H1 (cell line): Measurements from ENCODE around the gene SPRYD3. TPM values are rescaled to one million over a fixed set of nuclear protein-coding genes. Genes with fewer than 3 reads are reported as not detected.
A peak's percentile ranks its signal among the peaks of the same experiment; 100 is the strongest.

ENCODE experiments used
- CTCF ChIA-PET: fragments of 300-600 bp; sonication (Branson Sonifier 250); formaldehyde crosslinking; loops from one replicate; lab custom pipeline; 2021; ENCODE audit not compliant: partially characterized antibody; lab: Charles Lee
- POLR2A ChIA-PET: fragments of 300-600 bp; sonication (Branson Sonifier 250); formaldehyde crosslinking; loops from one replicate; lab custom pipeline; 2021; ENCODE audit warnings: inconsistent platforms; ENCODE audit not compliant: partially characterized antibody; lab: Charles Lee
- DNase-seq, 2 experiments: peaks; one replicate each; pipeline versions ENCODE4 v3.0.0 to v3.0.0-alpha.2; 2010 to 2022; ENCODE audit warnings: low spot score in 2 of 2, low read depth in 1 of 2, mixed read lengths in 1 of 2
- FAIRE-seq: peaks from 2 replicates; lab custom pipeline; 2011; peaks lifted over from hg19 to GRCh38; lab: Jason Lieb, UNC
- H2AFZ ChIP-seq: 2 replicates; pipeline ENCODE4 v1.8.1; 2012; ENCODE audit warnings: low read length, inconsistent platforms
- H2AK5ac ChIP-seq: 2 replicates; pipeline ENCODE4 v1.6.1; 2013; ENCODE audit warnings: low read depth, low read length
- H2BK120ac ChIP-seq: replicated peaks from 2 replicates; pipeline ENCODE3; 2013; ENCODE audit warnings: low read depth, low read length, inconsistent platforms
- H2BK12ac ChIP-seq: 2 replicates; pipeline ENCODE4 v1.6.1; 2013; ENCODE audit warnings: low read depth, low read length
- H2BK15ac ChIP-seq: 2 replicates; pipeline ENCODE4 v1.6.1; 2013; ENCODE audit warnings: low read length
- H2BK20ac ChIP-seq: 2 replicates; pipeline ENCODE4 v1.6.1; 2013; ENCODE audit warnings: low read length
- H2BK5ac ChIP-seq: 2 replicates; pipeline ENCODE4 v1.6.1; 2013; ENCODE audit warnings: low read depth, low read length
- H3K14ac ChIP-seq: 2 replicates; pipeline ENCODE4 v1.6.1; 2013; ENCODE audit warnings: inconsistent platforms; ENCODE audit not compliant: insufficient read length
- H3K18ac ChIP-seq: 2 replicates; pipeline ENCODE4 v1.6.1; 2013; ENCODE audit warnings: low read length; ENCODE audit errors: extremely low read depth
- H3K23ac ChIP-seq: 2 replicates; pipeline ENCODE4 v1.6.1; 2013; ENCODE audit warnings: inconsistent platforms; ENCODE audit not compliant: insufficient read length
- H3K23me2 ChIP-seq: 2 replicates; pipeline ENCODE4 v1.6.1; 2013; ENCODE audit warnings: low read depth, low read length
- H3K27ac ChIP-seq: 2 replicates; pipeline ENCODE4 v1.6.1; 2011; ENCODE audit warnings: low read depth, low read length, inconsistent platforms
- H3K27me3 ChIP-seq, 4 experiments: replicated peaks in 1 of 4; 1 replicate in 1 of 4; 2 replicates in 3 of 4; pipeline versions ENCODE4 v1.6.1 to v1.8.1; 2011 to 2013; ENCODE audit warnings: low read length in 3 of 4, mild to moderate bottlenecking in 3 of 4, inconsistent platforms in 2 of 4, mixed read lengths in 2 of 4, moderate library complexity in 1 of 4; ENCODE audit not compliant: control insufficient read depth in 3 of 4, insufficient read depth in 3 of 4; ENCODE audit errors: extremely low read depth in 1 of 4
- H3K36me3 ChIP-seq, 4 experiments: 2 replicates each; pipeline versions ENCODE4 v1.6.1 to v1.8.1; 2011 to 2013; ENCODE audit warnings: mild to moderate bottlenecking in 4 of 4, low read length in 3 of 4, moderate library complexity in 2 of 4, control low read depth in 1 of 4, inconsistent platforms in 1 of 4; ENCODE audit not compliant: insufficient read depth in 4 of 4, control insufficient read depth in 2 of 4
- H3K4ac ChIP-seq: replicated peaks from 2 replicates; pipeline ENCODE3; 2013; ENCODE audit warnings: low read length, low read depth, mixed read lengths, inconsistent platforms; ENCODE audit not compliant: insufficient read length
- H3K4me1 ChIP-seq, 4 experiments: replicated peaks in 1 of 4; 1 replicate in 1 of 4; 2 replicates in 3 of 4; pipeline versions ENCODE4 v1.6.1 to v1.8.1; 2011 to 2013; ENCODE audit warnings: low read length in 3 of 4, inconsistent platforms in 2 of 4, mixed read lengths in 1 of 4; ENCODE audit not compliant: insufficient read depth in 4 of 4, control insufficient read depth in 3 of 4
- H3K4me2 ChIP-seq, 2 experiments: 2 replicates each; pipeline versions ENCODE4 v1.6.1 to v1.8.1; 2011 to 2013; ENCODE audit warnings: low read depth in 2 of 2, low read length in 2 of 2, control low read depth in 1 of 2, inconsistent platforms in 1 of 2, mild to moderate bottlenecking in 1 of 2; ENCODE audit not compliant: insufficient read depth in 1 of 2
- H3K4me3 ChIP-seq, 4 experiments: fragments of 200-600, 300-600 bp in 1 of 4; sonication (generic), shearing (Covaris generic), sonication (Bioruptor Twin) in 1 of 4; 2 replicates each; pipeline versions ENCODE4 v1.5.1 to v1.8.1; 2011 to 2016; ENCODE audit warnings: low read length in 4 of 4, low read depth in 3 of 4, control low read depth in 2 of 4, inconsistent platforms in 2 of 4, mild to moderate bottlenecking in 2 of 4, mixed read lengths in 1 of 4, moderate library complexity in 1 of 4; ENCODE audit not compliant: insufficient read depth in 2 of 4; ENCODE audit errors: extremely low read depth in 1 of 4
- H3K56ac ChIP-seq: replicated peaks from 2 replicates; pipeline ENCODE3; 2013; ENCODE audit warnings: low read depth, mild to moderate bottlenecking, mixed read lengths, low read length, inconsistent platforms; ENCODE audit not compliant: insufficient read length
- H3K79me1 ChIP-seq: 2 replicates; pipeline ENCODE4 v1.6.1; 2013; ENCODE audit warnings: low read depth, low read length, control low read depth
- H3K79me2 ChIP-seq, 2 experiments: 2 replicates each; pipeline versions ENCODE4 v1.6.1 to v1.8.1; 2012 to 2013; ENCODE audit warnings: low read length in 2 of 2, mild to moderate bottlenecking in 2 of 2, inconsistent platforms in 1 of 2; ENCODE audit not compliant: insufficient read depth in 2 of 2, control insufficient read depth in 1 of 2
- H3K9ac ChIP-seq, 4 experiments: replicated peaks in 1 of 4; 1 replicate in 1 of 4; 2 replicates in 3 of 4; pipeline versions ENCODE4 v1.6.1 to v1.8.1; 2011 to 2013; ENCODE audit warnings: low read depth in 3 of 4, low read length in 3 of 4, control low read depth in 2 of 4, mild to moderate bottlenecking in 2 of 4, moderate library complexity in 2 of 4, inconsistent platforms in 1 of 4; ENCODE audit errors: extremely low read depth in 1 of 4
- H3K9me3 ChIP-seq, 2 experiments: 2 replicates each; pipeline versions ENCODE4 v1.6.1 to v1.8.1; 2012 to 2013; ENCODE audit warnings: mild to moderate bottlenecking in 2 of 2, moderate library complexity in 2 of 2, control low read depth in 1 of 2, inconsistent platforms in 1 of 2, low read depth in 1 of 2, low read length in 1 of 2, mixed read lengths in 1 of 2; ENCODE audit not compliant: insufficient read depth in 2 of 2
- H4K20me1 ChIP-seq, 2 experiments: replicated peaks in 1 of 2; 2 replicates each; pipeline versions ENCODE3 to v1.8.1; 2011 to 2013; ENCODE audit warnings: inconsistent platforms in 2 of 2, low read length in 2 of 2, mild to moderate bottlenecking in 1 of 2; ENCODE audit not compliant: insufficient read depth in 2 of 2, control insufficient read depth in 1 of 2
- H4K5ac ChIP-seq: 2 replicates; pipeline ENCODE4 v1.6.1; 2013; ENCODE audit warnings: low read length, low read depth, mixed read lengths, inconsistent platforms; ENCODE audit not compliant: insufficient read length
- H4K8ac ChIP-seq: 2 replicates; pipeline ENCODE4 v1.8.0; 2013; ENCODE audit warnings: mild to moderate bottlenecking, moderate library complexity, low read length, inconsistent platforms; ENCODE audit not compliant: insufficient read depth; ENCODE audit errors: extremely low read depth
- H4K91ac ChIP-seq: replicated peaks from 2 replicates; pipeline ENCODE3; 2013; ENCODE audit warnings: low read length, mixed read lengths, inconsistent platforms; ENCODE audit not compliant: insufficient read length
- ATF2 ChIP-seq: IDR thresholded peaks from 2 replicates; pipeline ENCODE4 v1.6.1; 2012; ENCODE audit warnings: low read length, inconsistent platforms
- BRCA1 ChIP-seq: IDR thresholded peaks from 2 replicates; pipeline ENCODE4 v1.6.1; 2012; ENCODE audit warnings: low read depth, low read length, improper control_type of control experiment
- E2F6 ChIP-seq: IDR thresholded peaks from 2 replicates; pipeline ENCODE4 v1.6.1; 2012; ENCODE audit warnings: inconsistent platforms
- EZH2 ChIP-seq: fragments of 200-600 bp; sonication (generic); IDR thresholded peaks from 2 replicates; pipeline ENCODE4 v1.7.1; 2012; ENCODE audit warnings: low read depth, mild to moderate bottlenecking, moderate library complexity, low read length, inconsistent platforms; ENCODE audit not compliant: severe bottlenecking
- GABPA ChIP-seq: IDR thresholded peaks from 2 replicates; pipeline ENCODE4 v1.6.1; 2011; ENCODE audit warnings: mild to moderate bottlenecking, low read length, moderate library complexity, borderline replicate concordance; ENCODE audit not compliant: insufficient read depth
- WGBS, 2 experiments: shearing (Covaris generic) in 1 of 2; methylation state at CpG; one replicate each; pipeline versions ENCODE4 v1.1.6 to v1.1.7; 2013 to 2015; ENCODE audit warnings: low lambda C conversion rate in 2 of 2, mixed read lengths in 2 of 2, inconsistent platforms in 1 of 2, low coverage in 1 of 2, missing lambda C conversion rate in 1 of 2; ENCODE audit not compliant: insufficient replicate concordance in 2 of 2, insufficient coverage in 1 of 2, insufficient read length in 1 of 2; ENCODE audit errors: extremely low coverage in 1 of 2, missing lambda C conversion rate in 1 of 2; 5-methylcytosine and 5-hydroxymethylcytosine counted together
- polyA plus RNA-seq, 7 experiments: library from polyadenylated mRNA; depleted of rRNA in 3 of 7; stranded (reverse) in 5 of 7; unstranded in 2 of 7; fragments of >200 nt in 5 of 7; fragments of 200-250 nt in 2 of 7; gene quantifications; 1 replicate in 5 of 7; 2 replicates in 1 of 7; 4 replicates in 1 of 7; pipeline versions ENCODE4 v1.2.1 to v1.2.3, GENCODE V29; 2011 to 2013; ENCODE audit warnings: missing spikeins in 2 of 7, mixed read lengths in 2 of 7
- total RNA-seq: library from RNA; stranded (reverse); fragmentation: NEBNext Ultra II Directional; extraction: Animal tissue kit (Norgen Biotek cat#: 25700); gene quantifications from 2 replicates; pipeline ENCODE4 v1.2.1, GENCODE V29; 2021

Gene SPRYD3
- total and polyA plus RNA-seq, 2 of the 8 experiments (the other 6 are each of a cell fraction or from before 2014, with no cell fraction given): 6.8 to 8.0 TPM

DNA sequence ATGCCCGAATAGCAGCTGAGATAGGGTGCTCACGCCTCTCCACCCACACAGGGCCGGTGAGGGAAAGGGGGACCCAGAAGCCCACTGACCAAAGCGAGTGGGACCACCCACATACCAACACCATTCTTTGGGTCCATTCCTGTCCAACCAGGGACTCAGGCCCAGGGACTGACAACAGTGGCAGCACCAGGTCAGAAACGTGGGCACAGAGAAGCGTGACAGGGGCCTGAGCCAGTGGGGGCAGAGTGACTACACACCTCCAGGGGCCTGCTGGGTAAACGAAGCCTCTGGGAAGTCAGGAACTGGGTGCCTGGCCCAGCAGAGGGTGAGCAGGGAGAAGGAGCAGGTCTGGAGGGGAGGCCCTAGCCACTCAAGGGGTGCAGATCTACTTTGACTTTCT lies 13.7 kb downstream of the SPRYD3 start:
- Histone ChIP-seq H4K8ac (0 out of 2 replicates have a peak overlapping the region, but pooled peaks have one; percentile 8), H3K9ac (no peak overlapping the region), H3K79me1 (no peaks in the 10 kb centered on the region), H3K14ac (no peak overlapping the region), H2BK5ac (no peak overlapping the region), H4K91ac (no peak overlapping the region), H2BK20ac (no peak overlapping the region), H3K9me3 (no peaks in the 10 kb centered on the region), H3K36me3 (no peaks in the 10 kb centered on the region), H2BK12ac (no peak overlapping the region), H3K4ac (no peak overlapping the region), H3K23me2 (no peaks in the 10 kb centered on the region), H3K27me3 (peaks cover 0 to 2% (median 0%) of the 10 kb centered on the region in 4 experiments; a peak in 2 of 7 replicates), H3K18ac (no peak overlapping the region), H2AFZ (no peak overlapping the region), H4K20me1 (peaks cover 0 to 2% of the 10 kb centered on the region in 2 experiments), H2BK120ac (no peak overlapping the region), H2BK15ac (no peak overlapping the region), H4K5ac (no peak overlapping the region), H3K4me1 (peaks cover 4 to 23% (median 6%) of the 10 kb centered on the region in 4 experiments), H3K27ac (no peak overlapping the region), H3K79me2 (no peaks in the 10 kb centered on the region), H3K23ac (no peak overlapping the region), H3K56ac (no peak overlapping the region), H3K4me3 (no peak overlapping the region), H2AK5ac (no peak overlapping the region), H3K4me2 (no peak overlapping the region)
- TF ChIP-seq ATF2 (no peak), E2F6 (no peak), BRCA1 (no peak), EZH2 (no peak), GABPA (no peak)
- 85% methylated on average over 7 of the region's 7 CpGs; no CpG with 5 or more reads in 1 of the 2 experiments for WGBS, 2 experiments
- DNase-seq (no peak), FAIRE-seq (no peak)
- ChIA-PET CTCF (interaction anchor here (0.5 to 22.4 kb wide), 35 partner anchors 15 to 618 kb away, joined by 3 to 531 read pairs (median 5); partner anchors contain the start of genes CSAD, ESPL1, IGFBP6 and SOAT2), POLR2A (interaction anchor here (0.6 to 2.8 kb wide), 13 partner anchors 8 to 94 kb away, joined by 3 to 16 read pairs (median 4); partner anchors contain the start of genes IGFBP6 and SPRYD3)
